GM18511 (cell line): ENCODE measurements around the gene GPSM1.

Source experiments
- ATAC-seq: cut with Tn5 transposase; IDR thresholded peaks from one replicate; pipeline ENCODE4 v1.9.1; 2021; ENCODE audit warnings: mild to moderate bottlenecking, moderate library complexity; ENCODE audit not compliant: unreplicated experiment

The GPSM1 gene

GRCh38 chr9:136327304-136327974, at the start of gene GPSM1:
GPSM1 (plus strand) TSS chr9:136327539; CDS start chr9:136327696, 157 bp downstream.
- no peak for ATAC-seq

DNA sequence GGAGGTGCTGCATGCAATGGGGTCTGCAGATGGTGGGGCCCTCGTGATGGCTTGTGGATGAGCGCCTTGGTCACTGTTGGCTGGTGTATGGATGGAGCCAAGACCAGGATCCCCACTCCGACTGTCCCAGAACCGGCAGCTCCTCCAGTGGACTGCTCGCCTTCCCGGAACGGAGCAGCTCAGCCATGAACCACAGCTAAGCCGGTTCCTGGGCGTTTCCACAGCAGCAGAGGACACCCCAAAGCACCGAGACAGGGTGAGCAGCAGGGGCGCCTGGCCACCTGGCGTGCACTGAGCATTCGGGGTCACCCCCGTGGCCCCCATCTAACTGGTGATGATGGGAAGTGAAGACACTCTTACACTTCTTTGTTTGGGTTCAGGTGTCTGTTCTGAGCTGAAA, 49.6 kb upstream of the GPSM1 start:
- ATAC-seq, result no peak

DNA sequence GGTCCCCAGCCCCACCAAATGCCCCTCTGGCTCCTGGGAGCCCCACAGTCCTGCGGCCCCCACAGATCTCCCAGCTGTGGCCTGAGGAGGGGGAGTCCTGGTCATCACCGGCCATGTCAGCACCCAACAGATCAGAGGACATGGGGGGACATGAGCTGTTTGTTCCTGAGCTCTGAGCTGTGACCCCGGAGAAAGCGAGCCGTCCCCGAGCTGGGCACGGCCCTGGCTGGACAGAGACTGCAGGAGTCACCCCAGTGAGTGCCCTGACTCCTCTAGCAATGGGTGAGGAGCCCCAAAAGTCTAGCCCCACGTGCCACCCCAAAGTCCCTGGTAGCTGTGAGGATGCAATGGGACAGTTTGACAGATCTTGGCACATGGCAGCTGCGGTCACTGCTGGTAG, 49.1 kb upstream of the GPSM1 start:
- no peak for ATAC-seq

GRCh38 chr9:136278894-136279293, 48.4 kb upstream of the GPSM1 start:
- ATAC-seq, result no peak

DNA sequence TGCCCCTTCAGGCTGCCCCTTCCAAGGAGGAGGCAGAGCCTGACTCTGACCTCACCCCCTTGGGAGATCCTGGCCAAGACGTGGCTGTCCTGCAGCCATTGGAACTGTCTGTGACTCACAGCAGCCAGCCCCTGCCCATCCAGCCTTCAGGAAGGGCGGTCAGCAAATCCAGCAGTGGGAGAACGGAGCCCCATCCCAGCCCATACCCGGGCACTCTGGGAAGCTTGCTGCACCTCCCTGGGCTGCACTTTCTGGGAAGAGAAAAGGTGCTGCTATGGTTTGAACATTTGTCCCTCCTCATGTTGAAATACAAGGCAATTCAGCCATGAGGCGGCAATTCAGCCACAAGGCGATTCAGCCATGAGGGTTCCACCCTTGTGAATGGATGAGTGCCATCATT, 47.9 kb upstream of the GPSM1 start:
- no peak for ATAC-seq

DNA sequence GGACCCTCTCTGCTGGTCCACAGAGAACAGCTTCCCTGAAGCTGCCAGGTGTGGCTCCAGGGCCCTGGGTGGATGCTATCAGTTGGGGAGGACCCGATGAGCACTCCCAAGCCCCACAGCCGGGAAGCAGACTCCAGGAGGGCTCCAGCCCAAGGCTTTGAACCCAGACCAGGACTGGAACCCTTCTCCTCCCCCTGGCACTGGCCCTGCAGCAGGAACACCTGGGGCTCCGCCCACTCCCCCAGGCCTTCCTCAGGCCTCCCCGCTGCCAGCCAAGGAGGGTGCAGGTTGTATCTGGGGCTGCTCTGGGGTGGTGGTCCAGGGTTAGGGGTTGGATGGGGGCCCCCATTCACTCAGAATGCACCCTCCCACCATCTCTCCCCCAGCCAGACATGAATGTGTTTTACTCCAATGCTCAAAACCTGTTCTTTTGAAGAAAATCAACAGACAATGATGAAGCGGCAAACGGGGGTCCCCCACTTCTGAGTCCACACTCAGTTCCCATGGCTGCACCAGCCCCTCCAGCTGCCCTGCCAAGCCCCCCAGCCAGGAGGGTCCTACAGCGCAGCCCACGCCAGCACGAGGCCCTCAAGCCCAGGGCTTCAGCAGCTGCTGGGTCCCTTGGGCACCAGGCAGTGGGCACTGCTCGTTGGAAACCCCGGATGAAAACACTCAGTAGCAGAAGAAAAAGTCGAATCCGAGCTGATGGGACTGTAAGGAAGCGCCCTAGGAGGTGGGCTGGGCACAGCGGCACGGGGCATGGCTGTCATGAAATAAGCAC, 46.6 kb upstream of the GPSM1 start:
- ATAC-seq, result no peak

DNA sequence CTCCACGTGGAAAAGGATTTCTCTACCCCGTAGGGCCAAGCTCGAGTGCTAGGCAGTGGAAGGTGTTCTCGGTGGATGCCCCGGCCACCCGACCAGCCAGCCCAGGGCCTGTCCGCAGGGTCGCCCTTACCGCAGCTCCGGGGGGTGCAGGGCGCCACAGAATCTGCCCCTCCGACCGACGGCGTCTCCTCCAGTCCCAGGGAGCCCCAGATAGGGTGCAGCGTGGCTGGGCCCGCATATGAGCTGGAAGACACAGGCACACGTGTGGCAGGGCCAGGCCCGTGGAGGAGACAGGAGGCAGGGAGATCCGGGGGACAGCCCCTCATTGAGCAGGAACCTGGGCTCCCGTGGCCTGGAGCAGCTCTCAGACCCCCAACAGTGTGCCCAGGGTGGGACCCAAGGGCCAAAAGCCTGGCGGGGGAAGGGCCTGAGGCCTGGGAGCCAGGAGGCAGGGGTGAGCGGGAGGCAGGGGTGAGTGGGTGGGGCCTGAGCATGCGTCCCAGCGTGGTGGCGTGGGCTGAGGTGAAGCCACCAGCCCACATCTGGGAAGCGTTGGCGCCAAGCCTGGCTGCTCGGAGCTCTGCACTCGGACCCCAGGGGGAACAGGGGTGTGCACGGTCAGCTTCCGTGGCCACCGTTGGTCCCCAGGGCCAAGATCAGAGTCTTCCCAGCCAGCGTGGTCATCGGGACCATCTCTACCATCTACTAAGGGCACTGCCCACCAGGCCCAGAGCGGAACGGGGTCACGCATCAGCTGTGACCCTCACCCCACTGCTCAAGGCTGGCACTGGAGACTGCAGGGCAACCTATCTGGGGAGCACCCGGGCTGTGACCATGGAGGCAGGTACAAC, 45.7 kb upstream of the GPSM1 start:
- ATAC-seq, result no peak

DNA sequence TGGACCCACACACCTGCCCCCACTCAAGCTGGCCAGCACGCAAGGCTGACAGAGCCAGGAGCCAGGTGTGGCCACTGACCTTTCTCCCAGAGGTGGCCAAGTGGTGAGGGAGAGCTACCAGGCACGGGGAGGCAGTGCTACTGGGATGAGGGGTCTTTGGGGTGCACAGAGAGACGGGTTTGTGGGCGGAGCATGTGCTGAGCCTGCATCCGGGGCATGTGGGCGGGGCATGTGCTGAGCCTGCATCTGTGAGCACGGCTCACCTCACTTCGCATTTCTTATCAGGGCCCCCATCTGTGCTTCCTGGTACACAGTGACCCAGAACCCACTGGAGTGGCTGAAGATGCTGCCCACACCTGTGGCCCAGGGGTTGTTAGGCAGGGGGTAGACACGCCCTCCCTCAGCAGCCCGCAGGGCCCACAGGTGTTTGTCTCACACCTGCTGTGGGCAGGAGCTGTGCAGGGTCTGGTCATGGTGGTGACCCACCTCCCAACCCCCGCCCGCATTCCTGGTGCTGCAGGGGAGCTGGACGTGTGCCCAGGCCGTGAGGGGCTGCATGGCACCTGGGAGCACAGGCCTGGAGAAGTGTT, 45.0 kb upstream of the GPSM1 start:
- no peak for ATAC-seq

DNA sequence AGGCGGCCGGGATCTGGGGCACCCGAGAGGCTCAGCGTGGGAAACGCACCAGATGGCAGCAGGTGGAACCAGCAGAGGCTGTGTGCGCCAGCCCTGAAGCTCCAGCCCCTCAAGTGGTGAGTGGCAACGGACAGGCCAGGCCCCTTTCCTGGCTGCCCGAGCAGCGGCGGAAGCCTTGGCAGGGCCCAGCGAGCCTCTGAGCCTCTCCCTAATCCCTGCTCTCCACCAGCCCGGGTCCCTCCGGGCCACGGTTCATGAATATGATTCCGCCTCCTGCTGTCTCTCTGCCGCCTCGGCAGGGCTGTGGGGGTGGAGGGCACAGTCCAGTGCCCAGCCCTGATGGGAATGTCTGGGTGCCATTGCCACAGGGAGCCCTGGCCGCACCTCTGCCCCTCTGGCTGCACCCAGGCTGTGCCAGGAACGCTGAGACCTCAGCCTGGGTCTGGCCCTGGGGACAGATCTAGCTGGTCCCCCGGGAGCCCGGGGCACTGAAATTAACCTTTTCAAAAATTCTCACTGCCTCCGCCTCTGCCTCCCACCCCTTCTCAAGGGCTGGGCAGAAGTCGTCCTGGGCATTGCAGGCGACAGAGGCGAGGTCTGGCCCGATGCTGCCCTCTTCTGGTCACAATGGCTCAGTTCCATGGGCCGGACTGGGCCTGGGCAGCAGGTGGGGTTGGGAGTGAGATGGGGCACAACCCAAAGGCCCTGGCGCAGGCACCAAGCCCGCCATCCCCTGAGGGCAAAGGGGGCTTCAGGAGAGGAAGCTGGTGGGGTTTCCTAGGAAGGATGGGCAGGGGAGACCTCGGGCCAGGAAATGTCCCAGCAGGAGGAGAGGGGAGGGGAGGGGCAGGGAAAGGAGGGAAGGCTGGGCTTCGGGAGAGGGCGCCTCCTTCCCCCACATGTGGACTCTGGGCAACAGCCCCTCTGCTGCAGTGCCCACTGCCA, 43.8 kb upstream of the GPSM1 start:
- ATAC-seq, result peak; percentile 82

DNA sequence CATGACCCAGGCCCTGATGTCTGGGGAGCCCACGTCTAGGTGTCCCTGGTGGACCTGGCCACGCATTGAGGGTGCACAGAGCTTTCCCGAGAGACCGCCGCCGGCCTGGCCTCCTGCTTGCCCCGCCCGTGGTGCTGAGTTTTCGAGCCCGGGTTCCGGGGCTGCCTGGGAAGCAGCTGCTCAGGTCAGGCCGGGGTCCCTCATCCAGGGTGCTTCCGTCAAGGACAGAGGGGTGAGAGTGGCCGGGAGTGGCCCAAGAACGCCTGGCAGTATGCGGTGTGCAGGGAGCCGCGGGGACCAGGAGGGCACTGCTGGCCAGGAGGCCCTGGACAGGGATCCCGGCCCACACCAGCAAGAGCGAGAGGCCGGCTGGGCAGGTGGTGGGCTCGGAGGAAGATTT, 43.0 kb upstream of the GPSM1 start:
- no peak for ATAC-seq

DNA sequence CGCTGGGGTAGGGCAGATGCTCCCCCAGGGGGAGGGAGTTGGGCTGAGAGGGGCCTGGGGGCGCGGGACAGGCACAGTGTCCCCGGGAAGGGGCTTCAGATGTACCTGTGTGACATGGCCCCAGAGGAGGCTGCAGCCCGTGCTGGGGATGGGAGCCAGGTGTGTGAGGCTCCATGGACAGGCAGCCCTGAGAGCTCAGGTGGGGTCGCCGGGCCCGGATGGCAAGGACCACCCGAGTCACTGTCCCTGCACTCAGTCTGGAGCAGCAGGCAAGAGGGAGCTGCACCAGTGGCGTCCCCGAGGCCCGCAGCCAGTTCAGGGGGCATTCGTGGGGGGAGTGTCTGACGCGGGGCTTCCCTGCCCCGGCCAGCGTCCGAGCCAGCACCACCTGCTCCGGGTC, 42.4 kb upstream of the GPSM1 start:
- ATAC-seq, result no peak

GRCh38 chr9:136285501-136286358, 41.6 kb upstream of the GPSM1 start:
- ATAC-seq, result no peak

DNA sequence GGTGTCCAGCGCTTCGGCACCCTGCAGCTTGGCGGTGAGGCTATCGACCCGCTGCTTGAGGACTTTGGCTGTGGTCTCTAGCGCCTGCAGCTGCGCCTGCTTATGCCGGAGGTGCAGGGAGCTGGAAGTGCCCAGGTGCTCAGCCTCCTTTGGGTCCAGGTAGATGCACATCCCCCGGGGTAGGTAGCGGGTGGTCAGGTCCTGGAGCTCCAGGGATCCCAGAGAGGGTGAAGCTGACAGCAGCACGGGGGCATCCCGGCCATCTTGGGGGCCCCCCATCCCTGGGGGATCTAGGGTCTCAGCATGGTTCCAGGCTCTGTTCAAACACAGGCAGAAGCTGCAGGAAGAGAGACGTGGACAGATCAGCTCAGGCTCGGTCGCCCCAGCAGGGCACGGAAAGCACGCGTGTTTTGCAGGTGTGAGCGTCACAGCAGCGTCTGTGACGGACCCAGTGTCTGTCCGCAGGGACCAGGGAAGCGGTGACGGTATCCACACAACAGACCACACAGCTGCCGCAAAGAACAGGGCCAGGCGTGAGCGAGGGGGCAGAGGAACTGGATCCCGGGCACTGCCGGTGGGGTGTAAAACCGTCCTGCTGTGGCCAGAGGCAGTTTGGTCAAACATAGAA, 40.9 kb upstream of the GPSM1 start:
- no peak for ATAC-seq

GRCh38 chr9:136286987-136287379, 40.4 kb upstream of the GPSM1 start:
- no peak for ATAC-seq

GRCh38 chr9:136287960-136288753, 39.2 kb upstream of the GPSM1 start:
- no peak for ATAC-seq

DNA sequence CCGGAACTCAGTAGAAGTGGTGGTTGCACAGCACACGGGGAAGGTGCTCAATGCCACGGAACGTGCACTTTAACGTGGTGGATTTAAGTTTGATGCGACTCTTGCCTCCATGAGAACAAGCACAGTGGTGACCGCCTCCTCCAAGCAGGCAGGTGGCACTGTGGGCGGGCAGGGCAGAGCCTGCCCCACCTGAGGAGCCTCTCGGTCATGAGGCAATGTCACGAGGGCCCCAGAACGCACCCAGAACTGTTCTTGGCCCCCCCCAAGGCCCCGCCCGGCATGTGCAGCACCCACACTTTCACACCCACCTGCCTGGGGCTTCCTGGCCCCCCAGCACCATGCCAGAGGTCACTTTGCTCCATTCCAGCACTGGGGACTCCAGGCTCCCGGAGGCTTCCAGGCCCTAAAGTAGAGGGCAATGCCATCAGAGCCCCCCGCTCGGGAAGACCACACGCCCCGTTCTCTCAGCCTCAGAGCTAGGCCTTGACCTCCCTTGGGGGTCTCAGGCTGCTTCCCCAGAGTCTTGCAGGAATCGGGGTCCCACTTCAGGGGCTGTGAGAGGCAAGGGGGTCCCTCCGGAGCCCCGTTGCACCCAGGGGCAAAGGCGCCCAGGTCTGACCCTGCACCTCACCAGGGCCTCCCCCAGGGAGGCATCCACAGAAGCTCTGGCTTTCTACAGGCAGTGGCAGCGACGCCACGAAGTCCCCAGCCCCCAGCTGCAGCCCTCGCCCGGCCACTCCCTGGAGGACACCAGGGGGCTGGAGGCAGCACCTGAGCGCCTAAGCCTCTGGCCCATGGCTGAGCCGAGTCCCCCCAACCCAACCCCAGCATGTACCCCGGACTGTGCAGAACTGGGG, 37.5 kb upstream of the GPSM1 start:
- ATAC-seq, result no peak

DNA sequence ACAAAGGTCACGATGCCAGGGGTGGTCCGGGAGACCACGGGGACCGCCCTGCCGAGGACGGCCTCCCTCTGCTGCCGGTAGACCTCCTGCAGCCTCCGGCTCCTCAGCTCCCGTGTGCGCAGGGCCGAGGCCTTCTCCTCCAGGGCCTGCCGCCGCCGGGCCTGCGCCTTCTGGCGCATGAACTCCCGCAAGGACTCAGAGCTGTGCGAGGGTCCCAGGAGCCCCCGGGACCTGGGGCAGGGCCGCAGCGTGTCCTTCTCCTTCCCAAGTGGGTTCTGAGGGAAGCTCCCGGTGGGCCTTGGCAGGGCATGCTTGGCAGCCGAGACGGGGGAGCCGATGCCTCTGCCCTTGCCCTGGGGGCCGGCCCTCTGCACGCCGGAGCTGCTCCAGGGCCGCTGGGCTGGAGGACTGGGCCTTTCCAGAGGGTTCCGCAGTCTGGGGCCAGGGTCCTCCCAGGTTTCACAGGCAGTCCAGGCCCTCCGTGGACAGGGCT, 36.8 kb upstream of the GPSM1 start:
- ATAC-seq, result no peak
